Measurements from ENCODE around the gene DUOX1.
"Not testable (repeated sequence)": the region's sequence is repeated elsewhere in the genome, so short reads cannot be mapped to it uniquely, and the experiment has no call there.

Gene DUOX1

DNA sequence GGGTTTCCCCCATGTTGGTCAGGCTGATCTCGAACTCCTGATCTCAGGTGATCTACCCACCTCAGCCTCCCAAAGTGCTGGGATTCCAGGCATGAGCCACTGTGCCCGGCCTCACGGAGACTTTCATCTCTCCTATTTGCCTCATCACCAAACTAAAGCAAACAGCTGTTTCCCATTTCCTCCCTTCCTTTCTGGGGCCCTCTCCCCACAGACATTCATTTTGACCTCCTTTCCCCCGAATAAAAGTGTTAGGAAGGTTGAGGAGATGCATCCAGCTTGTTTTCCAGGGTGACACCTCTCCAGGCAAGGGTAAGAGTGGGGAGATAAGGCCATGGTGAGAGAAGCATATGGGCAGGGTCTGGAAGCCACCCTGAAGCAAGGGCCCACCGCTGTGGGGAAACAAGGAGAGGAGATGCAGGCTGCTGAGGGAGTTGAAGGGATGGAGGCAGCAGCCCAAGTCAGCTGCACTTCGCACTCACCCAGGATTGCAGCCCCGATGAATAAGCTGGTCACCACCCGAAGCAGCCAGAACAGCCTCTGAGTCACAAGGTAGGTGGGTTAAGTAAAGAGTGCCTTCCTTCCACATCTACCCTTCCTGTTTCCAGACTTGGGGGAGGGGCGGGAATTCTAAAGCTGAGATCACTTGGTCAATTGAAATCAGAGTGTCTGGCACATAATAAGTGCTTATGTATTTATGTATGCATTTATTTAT, 7.9 kb upstream of the DUOX1 start:
- no peak for DNase-seq

DNA sequence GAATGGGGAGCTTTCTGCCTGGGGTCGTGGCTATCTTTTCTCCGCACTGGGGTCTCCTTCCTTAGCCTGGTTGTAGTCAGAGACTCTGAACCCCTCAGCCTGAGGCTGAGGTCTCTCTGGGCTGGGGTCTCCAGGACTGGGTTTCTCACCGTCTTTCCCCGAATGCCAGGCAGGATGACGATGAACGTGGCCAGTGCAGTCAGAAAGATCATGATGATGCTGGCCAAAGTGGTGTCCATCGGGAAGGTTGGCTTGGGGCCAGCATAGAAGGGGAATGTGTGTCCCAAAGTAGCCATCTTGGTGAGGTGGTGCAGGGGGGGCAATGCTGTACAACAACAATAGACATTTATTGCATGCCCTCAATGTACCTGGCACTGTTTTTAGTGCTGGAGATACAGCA, 7.1 kb upstream of the DUOX1 start:
- no peak for DNase-seq

DNA sequence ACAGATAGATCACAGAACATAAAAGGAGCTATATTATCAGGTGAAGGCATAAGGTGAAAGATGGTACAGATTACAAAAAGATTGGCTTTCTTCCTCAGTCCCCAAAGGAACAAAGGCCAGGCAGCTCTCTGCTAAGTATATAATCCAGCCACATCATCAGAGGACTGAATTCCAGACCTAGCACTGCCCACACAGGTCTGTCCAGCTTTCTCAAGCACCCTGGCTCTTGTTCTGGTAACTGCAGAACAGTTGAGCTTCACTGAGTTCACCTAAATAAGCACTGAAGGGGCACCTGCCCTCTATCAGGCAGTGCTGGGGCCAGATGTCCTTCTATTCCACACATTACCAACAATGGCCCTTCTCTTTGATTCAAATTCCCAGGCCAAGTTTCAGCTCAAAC, 6.4 kb upstream of the DUOX1 start:
- no peak for DNase-seq

DNA sequence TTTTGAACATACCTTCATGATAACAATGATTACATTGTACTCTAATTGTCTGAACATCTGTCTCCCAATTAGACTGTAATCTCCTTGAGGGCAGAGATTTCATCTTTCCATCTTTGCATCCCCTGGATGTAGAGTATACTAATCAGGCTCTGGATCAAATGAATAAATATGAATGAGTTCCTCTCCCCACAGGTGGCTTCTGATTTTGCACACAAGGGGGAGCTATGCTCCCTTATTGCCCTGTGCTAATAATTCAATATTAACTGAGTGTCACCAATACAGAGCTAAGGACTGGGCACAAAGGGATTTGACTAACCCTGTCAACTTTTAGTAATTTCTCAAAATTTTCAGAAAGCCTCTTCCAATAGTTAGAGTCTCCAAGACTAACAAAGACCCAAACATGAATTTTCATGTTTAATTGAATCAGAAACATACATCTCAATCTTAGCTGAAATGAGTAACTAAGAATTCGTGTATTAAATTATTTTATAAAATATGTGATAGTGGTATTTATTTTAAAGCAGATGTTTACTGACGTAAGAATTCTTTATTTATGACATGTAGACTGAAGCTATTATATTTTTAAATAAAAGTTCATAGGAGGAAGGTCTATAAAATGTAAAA, 3.1 kb upstream of the DUOX1 start:
- DNase-seq = peak; percentile 65

DNA sequence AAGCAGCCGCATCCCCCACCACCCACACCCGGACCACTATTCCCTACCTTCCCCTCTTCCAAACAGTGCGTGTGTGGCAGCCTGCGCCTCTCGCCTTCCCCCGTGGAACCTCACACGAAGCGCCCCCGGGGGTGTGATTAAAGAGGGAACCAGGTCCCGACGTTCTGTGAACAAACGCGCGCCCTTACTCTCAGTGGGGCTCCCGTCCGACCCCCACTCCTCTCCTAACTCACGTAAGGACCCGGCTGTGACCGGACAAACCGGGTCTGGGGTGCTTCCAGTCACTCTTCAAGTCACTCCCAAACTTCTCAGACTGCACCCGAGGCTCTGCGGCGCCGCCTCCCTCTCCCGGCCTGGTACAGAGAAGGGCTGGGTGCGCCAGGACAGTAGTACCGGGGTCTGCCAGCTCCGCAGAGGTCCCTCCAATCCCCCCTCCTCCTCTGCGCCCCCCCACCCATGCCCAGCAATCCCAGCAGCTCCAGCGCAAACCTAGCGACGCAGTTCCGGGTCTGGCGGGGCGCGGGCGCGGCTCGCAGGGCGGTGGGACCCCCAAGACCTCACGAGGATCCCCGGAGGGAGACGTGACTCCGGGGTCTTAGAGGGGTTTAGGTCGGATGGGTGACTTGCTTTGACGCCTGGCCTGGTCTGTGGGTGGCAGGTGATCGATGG, 689 bp upstream of the DUOX1 start:
- DNase-seq = no peak

DNA sequence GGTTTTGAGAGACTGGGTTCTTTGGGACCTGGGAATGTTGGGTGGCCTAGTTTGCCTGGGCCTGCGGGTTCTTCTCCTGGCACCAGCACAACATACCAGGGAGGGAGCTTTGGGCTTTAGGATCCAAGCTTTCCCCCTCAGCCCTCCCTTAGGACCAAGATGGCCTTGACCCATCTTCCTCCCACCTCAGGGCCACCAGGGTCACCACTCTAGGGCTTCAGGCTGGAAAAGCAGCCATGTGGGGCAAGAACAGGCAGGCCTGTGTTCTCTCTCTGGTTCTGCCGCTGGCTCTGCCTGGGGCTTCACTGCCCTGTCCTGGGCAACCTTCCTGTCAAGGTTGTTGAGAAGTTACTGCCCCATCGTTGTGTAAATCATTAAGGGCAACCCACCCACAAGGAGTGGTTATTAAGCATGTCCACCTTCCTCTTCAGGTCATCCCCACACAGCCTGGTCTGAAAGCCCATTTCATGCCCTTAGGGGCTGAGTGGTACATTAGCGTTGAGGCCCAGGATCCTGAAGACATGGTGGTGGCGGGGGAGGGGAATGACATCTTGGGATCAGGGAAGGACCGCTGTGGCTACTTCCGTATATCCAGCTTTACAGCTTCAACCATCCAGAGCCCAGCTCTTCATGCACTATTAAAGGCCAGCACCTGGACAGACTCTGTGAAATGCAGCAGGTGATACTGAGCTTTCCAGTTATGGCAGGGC, 652 bp downstream of the DUOX1 start:
- no peak for DNase-seq

DNA sequence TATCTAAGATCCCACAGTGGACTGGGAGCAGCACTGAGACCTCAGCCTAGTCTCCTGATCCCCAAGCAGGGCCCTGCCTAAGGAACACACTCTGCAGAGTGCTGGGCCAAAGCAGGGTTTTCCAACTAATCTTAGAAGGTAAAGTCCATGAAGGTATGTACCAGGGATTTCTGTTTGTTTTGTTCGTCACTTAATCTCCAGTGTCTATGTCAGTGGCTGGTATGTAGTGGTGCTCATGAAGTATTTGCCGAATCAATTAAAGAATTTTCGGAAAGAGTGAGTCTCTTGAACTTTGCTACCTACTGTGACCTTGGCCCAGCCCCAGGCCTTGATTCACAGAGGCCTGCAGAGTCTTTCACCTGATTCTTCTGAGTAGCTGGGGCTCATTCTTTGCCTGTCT, 1.7 kb downstream of the DUOX1 start:
- DNase-seq = no peak

DNA sequence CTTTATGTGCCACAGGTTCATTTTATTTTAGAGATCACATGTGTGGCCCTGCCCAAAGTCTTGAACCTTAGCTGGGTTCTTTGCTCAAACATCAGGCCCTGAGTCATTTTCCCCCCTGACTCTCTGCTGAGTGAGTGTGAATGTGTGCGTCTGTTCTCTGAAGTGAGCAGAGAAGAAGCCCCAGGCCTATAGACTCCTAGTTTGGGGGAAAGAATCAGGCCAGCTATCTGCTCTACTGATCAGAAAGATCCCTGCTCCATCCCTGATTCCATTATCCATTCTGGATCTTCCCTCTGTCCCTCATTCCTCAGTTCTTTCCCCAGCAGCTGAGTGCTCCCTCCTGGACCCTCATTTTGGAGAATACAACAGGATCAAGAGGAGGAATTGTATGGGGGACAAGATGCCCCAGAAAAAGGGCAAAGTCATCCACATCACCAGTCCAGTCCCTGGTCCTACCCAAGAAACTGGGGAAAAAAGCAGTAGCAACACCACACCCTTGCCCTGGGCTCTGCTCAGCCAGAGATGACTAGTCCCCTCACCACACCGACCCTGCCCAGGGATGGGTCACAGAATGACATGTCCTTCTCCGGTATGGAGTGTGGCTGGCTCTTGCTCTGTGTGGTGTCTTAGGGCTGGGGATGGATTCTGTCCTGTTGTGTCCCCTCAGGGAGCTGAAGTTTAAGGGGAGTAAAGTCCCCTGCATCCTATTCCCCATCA, 3.2 kb downstream of the DUOX1 start:
- no peak for DNase-seq

DNA sequence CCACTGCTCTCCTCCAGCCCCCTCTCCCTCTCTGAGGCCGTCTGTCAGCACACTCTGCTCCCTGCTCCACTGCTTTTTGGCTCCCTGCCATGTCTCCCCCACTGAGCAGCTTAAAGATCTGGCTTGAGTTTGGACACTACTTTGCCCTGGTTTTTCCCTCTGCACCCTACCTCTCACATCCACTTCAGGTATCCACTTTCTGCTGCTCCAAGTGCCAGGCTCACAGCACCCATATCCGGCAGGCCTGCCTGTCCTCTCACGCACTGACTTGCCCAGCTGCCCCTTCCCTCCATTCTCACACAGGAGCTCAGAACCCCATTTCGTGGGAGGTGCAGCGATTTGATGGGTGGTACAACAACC, 3.7 kb downstream of the DUOX1 start:
- DNase-seq = no peak

DNA sequence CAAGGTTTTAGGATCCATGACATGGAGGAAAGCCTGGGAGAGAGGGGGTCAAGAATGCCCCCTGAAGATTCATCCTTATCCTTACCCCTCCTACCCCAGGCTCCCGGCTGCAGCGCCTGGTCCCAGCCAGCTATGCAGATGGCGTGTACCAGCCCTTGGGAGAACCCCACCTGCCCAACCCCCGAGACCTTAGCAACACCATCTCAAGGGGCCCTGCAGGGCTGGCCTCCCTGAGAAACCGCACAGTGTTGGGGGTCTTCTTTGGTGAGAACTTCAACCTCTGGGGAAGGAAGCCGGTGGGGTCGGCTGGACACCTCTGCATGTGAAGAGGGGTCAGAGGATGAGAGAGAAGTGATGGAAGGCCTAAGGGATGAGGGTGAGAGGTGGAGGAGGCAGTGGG, 4.3 kb downstream of the DUOX1 start:
- DNase-seq = no peak

DNA sequence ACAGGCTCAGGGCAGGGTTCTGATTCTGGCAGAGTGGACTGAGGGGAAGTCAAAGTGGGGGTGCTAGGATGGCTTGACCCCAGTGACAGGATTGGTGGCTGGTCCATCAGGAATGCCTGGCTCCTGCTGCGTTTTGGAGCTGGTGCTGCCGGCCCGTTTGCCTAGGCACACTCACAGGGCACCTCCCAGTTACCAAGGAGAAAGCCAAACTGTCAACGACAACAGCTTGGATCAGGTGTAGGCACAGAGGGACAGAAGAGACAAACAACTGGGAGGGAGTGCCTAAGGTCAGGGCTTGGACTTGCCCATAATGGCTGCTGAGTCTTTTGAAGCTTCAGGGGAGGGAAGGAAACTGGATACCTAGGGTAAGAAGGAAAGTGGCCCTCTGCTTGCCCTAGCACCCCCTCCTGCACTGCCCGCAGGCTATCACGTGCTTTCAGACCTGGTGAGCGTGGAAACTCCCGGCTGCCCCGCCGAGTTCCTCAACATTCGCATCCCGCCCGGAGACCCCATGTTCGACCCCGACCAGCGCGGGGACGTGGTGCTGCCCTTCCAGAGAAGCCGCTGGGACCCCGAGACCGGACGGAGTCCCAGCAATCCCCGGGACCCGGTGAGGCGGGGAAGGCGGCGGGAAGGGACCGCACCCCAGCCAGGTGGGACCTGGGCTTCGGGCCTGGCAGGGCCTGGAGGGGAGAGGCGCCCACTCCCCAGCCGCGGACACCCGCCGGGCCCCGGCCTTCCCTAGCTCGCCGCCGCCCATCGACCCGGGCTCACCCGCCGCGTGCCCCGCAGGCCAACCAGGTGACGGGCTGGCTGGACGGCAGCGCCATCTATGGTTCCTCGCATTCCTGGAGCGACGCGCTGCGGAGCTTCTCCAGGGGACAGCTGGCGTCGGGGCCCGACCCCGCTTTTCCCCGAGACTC, 5.1 kb downstream of the DUOX1 start:
- no peak for DNase-seq

DNA sequence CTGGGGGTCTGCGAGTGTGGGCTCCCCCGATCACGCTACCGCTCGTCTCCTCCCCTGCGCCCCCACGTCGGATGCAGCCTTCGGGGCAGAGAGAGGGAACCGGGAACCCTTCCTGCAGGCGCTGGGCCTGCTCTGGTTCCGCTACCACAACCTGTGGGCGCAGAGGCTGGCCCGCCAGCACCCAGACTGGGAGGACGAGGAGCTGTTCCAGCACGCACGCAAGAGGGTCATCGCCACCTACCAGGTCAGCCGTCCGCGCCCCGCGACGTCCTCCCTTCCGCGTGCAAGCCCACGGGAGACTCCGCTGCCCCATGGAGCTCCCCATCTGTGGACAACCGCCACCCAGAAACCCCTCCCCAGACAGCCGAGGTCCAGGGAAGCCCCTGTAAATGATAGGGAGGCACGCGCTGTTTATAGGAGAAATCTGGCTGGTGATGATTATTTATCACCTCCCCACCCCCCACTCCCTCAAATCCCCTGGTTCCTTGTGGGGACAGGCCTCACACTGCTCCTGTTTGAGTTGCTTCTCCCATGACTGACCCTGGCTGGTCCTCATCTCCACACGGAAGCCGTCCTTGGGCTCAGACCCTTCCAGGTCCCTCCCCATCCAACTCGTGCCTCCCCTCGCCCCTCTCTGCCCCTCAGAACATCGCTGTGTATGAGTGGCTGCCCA, 6.0 kb downstream of the DUOX1 start:
- not testable (repeated sequence) for DNase-seq

DNA sequence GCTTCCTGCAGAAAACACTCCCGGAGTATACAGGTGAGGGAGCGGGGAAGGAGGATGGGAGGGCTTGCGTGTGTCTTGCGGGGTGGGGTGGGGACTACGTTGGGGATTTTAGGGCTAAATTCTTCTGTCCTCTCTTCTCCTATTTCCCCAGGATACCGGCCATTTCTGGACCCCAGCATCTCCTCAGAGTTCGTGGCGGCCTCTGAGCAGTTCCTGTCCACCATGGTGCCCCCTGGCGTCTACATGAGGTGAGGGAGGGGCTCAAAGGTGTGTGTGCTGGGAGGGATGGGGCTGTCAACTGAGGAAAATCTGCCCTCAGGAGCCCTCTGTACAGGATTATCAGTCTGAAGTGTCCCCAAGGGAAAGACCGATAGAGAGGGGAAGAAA, 6.6 kb downstream of the DUOX1 start:
- DNase-seq = no peak

DNA sequence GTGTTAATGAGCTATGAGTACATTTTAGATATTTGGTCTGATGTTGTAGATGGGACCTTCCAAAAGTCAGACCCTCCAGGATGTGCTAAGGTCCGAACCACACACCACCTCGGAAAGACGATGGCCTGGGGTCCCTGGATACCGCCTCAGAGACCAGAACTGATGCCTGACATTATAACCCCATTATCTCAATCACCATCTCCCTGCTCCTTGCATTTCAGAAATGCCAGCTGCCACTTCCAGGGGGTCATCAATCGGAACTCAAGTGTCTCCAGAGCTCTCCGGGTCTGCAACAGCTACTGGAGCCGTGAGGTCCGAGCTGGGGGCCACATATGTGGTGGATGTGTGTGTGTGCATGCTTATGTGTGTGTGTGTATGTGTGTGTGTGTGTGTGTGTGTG, 7.9 kb downstream of the DUOX1 start:
- no peak for DNase-seq

DNA sequence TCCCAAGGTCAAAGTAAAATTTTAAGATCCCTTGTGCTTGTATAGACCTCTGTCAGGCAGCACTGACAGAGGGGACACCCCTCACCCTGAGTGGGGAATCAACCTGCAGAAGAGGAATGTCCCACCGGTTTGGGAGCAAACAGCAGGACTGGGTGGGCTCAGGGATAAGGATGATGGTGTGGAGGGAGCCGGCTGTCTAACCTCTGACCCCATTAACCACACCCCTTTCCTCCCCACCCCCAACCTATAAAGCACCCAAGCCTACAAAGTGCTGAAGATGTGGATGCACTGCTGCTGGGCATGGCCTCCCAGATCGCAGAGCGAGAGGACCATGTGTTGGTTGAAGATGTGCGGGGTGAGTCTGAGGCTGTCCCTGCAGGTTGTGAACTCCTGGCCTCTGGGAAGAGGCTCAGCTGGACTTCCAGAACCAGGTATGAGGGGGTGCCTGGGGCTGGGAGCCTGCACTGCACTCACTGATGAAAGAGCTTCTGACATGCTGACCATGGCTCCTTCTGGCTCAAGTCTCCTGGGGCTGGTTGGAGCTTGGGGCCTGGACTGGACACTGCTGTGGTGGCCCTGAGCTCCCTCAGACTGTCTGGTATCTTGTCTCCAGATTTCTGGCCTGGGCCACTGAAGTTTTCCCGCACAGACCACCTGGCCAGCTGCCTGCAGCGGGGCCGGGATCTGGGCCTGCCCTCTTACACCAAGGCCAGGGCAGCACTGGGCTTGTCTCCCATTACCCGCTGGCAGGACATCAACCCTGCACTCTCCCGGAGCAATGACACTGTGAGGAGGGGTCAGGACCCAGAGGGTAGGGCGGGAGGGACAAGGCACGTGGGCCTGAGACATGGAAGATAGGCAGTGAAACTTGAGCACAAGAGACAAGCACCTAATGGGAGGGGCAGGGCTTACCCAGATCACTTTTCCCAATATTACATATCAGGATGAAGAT, 9.3 kb downstream of the DUOX1 start:
- no peak for DNase-seq

DNA sequence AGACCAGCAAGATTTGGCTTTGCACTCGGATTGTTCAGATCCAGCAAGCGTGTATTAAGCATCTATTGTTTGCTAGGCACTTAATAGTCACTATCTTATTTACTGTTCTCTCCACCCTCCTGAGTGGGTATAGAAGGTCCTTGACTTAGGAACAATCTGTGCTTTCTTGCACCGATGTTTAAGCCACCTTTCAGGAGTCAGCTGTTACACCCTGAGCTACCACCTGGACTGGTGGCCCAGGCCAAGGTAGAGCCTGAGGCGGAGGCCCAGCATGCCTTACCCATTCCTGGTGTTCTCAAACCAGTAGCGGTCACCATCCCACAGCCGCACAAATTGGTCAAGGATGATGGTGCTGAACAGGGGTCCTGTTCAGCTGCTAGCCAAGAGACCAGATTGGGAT, 10.0 kb downstream of the DUOX1 start:
- DNase-seq = no peak

DNA sequence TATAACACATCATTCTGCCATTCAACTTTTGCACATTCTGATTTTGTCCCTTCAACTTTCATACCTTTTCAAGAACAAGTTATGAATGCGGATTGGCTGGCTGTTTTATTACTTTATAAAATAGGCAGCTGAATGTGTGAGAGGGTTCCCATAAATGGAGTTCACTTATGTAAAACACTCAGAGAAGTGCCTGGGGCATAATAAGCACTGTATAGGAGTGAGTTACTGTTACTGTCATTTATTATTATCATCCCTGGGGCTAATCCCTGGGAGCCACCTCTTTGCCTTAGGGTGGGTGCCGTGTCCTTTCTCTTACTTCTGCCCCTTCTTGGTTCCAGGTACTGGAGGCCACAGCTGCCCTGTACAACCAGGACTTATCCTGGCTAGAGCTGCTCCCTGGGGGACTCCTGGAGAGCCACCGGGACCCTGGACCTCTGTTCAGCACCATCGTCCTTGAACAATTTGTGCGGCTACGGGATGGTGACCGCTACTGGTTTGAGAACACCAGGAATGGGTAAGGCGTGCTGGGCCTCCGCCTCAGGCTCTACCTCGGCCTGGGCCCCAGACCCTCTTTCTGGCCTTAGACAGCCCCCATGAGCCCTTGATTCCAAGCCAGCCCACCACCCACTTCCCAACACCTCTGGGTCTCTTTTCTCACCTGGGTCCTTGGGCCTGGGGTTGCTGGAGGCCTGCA, 10.9 kb downstream of the DUOX1 start:
- DNase-seq = no peak

DNA sequence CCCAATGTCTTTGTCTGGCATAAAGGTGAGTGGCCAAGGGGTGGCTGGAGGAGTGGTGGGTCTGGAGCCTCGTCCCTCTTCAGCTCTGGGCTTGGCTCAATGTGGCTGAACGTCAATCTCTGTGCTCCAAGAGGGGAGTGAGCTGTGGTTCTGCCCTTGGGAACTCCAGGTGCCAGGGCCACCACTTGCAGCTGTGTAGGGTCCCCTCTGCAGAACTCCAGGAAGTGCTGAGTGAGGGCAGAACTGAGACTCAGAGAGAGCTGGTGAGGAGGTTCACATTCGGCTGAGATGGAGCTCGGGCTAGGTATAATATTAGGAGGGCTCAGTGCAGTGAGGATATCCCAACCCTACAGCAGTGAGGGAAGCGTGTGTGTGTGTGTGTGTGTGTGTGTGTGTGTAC, 11.6 kb downstream of the DUOX1 start:
- no peak for DNase-seq

DNA sequence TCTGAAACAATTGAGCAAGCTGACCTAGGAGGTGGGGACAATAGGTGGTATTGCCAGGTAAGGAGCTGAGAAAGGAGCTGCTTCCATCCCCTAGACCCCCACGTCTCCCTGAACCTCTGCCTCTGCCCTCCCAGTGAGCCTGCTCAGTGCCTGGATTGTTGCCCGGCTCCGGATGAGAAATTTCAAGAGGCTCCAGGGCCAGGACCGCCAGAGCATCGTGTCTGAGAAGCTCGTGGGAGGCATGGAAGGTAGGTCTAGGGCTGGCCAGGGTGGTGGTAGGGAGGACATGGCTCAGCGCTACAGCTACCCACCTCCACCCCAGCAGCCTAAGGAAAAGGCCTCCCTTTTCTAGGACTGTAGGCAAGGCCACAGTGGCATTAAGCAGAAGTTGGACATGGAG, 13.3 kb downstream of the DUOX1 start:
- DNase-seq = no peak

DNA sequence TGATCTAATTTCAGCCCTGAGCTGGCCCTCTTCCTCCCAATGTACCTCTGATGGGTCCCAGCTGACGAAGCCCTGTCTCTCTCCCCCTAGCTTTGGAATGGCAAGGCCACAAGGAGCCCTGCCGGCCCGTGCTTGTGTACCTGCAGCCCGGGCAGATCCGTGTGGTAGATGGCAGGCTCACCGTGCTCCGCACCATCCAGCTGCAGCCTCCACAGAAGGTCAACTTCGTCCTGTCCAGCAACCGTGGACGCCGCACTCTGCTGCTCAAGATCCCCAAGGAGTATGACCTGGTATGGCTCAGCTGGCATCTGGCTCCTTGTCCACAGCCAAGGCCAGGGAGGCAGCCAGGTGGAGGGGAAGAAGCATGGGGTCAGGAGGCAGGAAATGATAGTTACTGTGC, 14.2 kb downstream of the DUOX1 start:
- no peak for DNase-seq
